NCI-H2081 treated with DMSO at 0.1 percent for 48 hours (cell line): ENCODE measurements around the gene HOXB6.

Experiments used
- DNase-seq: peaks from one replicate; lab custom pipeline; 2025; lab: John Stamatoyannopoulos, UW

The HOXB6 gene

DNA sequence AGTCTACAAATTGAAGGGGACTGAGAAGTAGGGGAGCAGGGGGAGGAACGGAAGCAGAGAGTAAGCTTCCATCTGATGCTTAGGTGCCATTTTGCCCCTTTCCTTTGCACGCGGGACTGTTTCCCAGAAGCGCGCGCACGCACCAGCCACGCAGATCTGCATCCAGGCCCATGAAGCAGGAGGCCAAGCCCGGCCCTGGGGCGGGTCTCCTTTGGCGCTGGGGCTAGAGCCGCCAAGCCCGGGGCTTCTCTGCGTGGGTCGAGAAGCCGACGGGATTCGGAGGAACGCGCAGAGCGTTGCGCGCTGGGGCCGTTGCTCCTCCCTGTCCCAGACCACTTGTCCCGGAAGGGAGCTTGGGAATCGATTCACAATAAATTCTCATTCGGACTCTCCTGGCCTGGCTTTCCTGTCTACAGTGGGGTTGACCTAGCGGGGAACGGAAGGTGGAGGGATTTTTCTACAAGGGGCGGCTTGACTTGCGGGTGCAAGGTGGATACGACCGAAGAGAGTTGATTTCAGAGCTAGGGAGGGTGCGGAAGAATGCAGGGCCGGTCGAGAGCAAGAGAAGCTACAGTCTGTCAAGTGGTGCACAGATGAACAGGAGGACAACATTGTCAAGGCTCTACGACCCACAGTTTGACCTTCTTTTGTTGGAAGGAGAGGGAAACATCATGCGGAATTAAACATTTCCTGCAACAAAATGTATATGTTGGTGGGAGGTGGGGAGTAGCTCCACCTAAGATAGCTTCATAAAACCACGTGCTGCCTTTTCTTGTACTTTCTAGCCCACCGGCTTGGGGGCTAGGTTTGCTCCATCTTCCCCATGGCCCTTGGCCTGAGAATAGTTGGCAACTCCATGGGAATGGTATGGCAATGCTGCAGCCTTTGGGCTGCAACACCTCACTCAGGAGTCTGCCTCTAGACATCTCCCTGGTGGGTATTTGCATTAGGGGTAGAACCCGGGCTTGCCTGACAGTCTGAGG, 16.9 kb upstream of the HOXB6 start:
- DNase-seq, result no peak

DNA sequence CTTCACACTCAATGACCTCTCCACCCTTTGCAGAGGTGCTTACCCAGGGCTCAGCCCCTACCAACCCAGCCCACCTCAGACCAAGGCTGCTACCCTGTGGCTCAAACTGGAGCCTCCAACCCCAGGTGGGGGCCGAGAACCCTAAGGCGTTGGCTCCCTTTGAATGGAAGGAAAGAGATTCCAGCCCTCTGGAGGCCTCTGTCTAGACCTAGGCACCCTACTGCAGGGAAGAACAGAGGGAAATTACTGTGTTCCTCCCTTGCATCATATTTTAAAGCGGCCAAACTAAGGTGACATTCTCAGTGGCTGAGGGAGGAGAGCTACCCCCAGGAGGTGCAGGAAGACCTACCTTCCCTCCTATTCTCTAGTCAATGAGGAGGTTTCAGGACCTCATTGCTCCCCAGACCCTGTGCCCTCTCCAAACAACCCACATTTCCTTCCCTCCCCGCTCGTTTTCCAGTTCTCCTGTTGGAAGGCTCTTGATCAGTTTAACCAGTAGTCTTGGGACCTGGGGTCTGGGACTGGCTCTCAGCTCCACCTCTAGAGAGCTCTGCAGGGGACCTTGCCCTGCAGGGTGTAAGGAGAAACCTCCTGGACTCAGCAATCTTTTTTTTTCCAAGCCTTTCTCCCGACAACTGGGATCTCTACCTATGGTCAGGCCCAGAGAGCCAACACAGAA, 15.8 kb upstream of the HOXB6 start:
- DNase-seq, result no peak

DNA sequence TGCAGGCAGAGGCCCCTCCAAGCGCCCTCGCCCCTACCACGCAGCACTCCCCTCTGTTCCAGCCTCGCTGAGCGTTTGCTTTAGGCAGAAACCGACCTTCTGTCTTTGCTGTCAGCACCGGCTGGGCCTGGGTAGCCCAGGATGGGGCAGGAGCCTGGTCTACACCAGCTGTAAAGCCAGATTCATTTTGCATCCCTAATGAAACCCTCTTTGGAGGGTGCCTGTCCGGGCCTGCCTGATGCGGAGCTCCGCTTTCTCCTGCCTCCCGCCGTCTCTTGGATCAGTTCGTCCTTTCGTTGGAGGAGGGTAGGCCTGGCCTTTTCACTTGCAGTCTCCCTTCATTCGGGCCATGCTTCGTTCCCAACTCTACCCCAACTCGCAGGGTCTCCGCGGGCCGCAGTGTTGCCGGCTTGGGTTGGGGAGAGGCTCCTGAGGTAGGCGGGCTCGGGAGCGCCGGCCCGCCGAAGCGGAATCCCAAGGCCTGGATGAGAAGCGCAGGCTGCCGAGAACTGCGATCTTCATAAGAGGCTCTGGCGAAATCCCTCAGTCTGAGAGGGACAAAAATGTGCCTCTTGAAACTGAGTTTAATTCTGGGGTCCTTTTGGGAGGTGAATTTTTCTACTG, 15.2 kb upstream of the HOXB6 start:
- DNase-seq, result no peak

DNA sequence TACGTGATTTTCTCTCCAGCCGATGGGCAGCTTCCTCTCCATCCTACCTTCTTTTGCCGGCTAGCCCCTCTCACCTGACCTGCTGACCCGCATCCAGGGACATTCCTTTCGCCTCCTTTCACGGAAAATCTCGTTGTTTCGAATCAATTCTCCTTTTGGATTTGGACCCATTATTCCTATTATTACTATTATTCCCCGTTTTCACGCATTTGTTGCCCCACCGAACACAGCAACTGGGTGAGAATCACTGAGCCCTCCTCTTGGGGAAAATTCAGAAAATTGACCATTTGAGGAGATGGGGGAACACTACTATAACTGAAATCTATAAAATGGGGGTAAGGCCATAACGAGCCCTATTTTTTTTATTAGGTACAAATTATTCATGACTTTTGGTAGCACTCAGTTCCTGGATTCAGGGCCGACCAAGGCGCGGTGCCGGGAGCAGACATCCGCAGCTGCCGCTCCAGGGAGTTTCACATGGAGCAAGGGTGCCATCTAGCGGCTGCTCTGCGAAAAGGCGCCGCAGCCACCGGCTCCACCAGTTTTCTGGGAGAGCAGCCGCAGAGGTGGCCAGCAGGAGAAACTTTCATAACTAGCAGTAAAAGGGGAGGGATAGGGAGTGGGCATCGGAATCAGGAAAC, 13.6 kb upstream of the HOXB6 start:
- DNase-seq, result peak; percentile 42

DNA sequence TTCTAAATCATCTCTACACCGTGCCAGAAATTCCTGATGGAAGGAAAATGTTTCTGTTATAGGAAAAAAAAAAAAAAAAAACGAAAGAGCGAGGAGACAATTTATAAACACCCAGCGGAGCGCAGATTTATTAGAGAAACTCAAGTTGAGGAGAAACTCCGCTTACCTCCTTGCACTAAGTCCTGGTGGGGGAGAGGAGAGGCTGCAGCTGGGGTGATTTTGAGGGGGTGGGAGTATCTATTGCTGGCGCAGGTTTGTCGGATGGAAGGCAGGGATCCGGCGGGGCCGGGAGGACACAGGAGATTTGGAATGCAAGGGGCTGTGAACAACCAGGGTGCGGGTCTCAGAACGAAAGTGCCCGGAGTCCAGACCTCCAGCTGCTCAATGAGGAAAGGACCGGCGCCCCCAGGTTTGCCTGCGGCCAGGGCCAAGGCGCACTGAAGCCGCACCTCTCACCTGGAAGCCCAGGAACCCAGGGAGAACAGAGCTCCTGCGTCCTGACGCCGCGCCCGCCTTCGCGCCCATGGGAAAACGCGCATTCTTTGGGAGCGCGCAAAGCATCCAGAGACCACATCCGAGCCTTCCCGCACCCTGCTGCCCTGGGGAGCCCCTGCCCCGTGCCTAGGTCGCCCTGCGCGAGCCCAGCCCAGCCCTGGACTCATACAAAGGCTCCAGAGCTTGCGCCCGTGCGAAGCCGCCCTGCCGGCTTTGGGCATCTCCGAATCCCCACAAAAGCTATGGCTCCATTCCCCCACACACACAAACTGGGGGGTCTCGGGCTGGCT, 12.9 kb upstream of the HOXB6 start:
- DNase-seq, result no peak

DNA sequence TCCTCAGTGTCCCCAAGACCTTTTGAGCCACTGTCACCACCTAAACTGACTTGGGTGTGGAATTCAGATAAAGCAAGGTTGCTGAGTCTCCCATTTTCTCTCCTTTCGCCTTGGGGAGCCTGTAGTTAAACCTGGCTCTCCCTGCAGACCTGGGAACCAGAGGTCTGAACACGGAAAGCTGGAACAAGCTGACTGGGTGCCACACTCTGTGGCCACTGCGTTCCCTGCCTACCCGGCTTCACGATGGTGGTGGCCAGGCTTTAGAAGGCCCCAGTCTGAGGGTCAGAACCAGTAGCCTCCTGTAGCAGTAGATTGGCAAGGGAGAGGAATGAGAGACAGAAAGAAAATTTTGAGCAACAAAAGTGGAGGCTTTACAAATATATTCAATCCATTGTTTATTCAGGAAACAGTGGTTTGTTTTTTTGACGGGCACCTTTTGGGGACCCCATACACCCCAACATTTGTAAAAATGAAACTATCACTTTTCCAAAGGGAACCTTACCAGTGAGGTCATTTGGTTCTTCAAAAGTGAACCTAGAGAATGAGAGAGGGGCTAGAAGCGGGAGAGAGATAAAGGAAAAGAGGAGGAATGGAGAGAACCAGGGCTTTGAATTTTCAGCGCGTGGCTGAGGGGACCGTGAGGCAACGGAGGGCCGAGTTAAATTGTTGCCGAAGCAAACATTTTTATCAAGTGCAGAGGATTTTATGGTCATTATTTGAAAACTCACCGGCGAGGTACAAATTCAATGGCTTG, 12.1 kb upstream of the HOXB6 start:
- no peak for DNase-seq

DNA sequence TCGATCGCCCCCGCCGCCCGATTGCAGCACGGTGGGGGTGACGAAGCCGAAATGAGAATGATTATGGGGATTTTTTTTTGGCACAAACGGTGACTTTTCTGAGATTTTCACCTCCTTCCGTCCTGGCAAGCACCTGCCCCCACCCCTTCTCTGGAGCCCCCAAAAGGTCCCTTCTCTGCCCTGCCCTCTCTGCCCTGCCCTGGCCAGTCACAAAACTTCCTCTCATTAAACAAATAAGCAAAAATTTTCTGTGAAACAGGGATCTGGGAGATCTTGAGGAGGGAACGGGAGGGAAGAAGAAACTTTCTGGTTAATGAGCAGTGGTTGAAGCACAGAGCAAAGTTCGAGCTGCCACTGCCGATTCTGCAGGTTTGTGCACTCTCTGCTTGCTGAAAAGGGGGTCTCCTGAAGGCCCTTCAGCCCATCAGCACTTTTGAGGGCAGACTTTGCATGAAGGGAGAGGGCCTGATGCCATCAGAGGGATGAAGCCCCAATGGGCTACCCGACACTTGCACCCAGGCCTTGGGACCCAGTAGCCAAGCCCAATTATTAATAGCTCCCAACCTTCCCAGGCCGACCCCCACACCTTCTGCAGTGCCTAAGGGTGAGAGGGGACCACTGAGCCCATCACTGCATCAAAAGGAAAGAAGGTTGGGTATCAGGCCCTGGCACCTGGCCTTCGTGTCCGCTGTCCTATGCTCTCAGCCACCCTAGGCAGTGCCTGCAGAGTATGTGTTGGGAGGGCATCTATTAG, 11.4 kb upstream of the HOXB6 start:
- no peak for DNase-seq

DNA sequence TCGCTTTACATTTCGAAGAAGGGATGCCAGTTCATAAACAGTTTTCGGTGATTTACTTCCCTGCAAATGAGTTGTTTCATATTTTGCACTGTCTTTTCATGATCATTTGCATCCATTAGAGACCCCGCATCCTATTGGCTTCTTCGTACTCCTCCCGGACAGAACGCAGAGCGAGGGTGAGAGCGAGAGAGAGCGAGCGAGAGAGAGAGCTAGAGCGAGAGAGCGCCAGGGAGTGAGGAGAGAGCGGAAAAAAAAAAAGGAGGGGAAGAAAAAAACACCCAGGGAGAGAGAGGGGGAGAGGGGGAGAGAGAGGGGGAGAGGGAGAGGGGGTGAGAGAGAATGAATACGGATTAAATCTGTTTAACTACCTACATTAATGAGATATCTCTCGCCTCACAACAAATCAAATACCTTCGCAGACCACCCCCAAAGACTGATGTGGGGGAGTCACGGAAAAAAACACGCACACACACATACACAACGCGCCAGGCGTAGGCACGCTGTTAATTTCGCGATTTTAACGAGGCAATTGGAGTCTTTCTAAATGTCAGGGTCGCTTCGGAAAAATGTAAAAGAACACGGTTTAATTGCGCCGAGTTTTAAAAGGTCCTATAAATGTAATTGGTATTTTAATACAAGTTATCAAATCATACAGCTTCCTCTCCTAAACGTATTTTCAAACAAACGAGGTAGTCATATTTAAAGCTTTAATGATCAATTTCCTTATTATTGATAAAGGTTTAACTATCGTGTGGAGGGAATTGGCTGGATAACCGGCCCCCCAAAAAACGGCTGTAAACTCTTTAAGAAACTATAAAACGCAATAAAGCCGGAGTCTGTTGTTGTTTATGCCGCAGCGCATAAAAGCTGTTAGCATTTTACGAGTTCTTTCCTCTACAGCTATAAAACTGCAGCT, 10.5 kb upstream of the HOXB6 start, which contains the start of gene HOXB8:
HOXB8 (minus strand) TSS at position 246 of the 916 bp plus-strand sequence. CDS start 588 bp downstream, outside the sequence.
- DNase-seq, result no peak

DNA sequence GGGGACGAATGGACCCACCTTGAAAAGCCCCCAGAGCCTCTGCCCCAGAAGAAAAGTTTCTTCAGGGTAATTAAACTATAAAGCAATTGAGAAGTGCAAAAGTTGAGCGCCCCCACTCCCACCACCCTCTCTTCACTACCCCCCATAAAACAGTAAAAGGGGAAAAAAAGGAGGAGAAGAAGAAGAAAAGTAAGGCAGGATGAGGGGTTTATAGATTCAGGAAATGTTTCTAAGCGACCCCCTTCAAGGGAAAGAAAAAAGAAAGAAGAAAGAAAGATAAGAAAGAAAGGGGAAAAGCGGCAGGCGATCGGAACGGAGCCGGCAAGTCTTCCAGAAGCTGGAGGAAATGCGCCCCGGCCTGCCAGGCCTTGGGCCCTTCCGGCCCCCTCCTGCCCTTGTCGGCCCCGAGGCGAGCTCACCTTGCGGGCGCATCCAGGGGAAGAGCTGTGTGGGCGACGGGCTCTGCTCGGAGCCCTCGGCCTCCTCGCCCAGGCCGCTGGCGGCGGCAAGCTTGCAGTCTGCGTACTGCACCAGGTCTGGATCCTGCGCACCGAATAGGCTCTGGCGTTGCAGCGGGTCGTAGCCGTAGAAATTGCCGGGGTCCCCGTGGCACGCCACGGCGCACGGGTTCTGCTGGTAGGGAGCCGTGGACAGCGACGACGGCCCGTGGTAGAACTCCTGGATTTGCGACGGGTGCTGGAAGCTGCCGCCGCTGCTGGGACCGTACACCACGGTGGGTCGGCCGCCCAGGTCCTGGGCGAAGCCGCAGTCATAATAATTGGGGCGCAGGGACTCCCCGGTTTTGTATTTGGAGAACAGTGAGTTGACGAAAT, 9.3 kb upstream of the HOXB6 start:
- no peak for DNase-seq

DNA sequence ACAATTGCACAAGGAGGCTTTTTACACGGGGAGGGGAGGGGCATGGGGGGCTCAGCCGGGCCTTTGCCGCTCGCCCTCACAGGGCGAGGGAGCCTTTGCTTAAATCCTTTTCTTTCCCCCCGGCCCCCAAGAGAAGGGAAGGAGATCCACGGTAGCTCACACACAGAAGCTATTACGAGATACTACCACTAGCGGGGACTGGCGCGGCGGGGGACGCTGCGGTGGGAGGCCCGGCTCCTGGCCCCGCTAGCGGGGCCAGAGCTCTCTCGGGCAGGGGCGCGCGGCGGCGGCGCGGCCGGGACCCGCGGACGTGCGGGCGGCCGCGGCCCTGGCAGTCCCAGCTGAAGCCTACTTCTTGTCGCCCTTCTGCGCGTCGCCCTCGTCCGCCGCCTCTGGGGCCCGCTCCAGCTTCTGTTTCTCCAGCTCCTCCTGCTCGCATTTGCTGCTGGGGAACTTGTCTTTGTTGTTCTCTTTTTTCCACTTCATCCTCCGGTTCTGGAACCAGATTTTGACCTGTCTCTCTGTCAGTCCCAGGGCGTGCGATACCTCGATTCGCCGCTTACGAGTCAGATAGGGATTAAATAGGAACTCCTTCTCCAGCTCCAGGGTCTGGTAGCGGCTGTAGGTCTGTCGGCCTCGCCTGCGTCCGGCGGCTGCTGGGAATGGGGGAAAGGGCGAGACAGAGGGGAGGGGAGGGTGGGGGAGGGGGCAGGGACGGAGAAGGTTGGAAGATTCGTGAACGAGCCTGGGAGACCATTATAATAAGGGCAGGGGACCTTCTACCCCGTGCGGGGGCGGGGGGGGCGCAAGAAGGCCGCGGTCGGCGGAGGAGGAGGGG, 8.3 kb upstream of the HOXB6 start:
- DNase-seq, result peak; percentile 24

DNA sequence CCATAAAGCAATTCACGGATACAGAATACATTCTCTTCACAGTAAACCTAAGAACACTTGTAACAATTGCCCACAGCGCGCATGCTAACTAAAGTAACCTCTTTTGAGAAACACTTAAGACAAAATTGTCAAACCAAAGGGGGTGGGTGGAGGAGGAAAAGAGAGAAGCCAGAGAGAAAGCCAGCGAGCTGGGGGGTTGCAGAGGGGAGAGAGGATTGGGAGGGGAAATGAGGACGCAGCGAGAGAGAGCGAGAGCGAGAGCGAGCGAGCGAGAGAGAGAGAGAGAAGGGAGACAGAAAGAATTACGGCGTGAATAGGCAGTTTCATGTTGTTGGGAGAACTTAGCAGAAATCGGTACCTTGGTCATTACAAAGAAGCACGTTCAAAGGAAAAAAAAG, 7.7 kb upstream of the HOXB6 start:
- no peak for DNase-seq

DNA sequence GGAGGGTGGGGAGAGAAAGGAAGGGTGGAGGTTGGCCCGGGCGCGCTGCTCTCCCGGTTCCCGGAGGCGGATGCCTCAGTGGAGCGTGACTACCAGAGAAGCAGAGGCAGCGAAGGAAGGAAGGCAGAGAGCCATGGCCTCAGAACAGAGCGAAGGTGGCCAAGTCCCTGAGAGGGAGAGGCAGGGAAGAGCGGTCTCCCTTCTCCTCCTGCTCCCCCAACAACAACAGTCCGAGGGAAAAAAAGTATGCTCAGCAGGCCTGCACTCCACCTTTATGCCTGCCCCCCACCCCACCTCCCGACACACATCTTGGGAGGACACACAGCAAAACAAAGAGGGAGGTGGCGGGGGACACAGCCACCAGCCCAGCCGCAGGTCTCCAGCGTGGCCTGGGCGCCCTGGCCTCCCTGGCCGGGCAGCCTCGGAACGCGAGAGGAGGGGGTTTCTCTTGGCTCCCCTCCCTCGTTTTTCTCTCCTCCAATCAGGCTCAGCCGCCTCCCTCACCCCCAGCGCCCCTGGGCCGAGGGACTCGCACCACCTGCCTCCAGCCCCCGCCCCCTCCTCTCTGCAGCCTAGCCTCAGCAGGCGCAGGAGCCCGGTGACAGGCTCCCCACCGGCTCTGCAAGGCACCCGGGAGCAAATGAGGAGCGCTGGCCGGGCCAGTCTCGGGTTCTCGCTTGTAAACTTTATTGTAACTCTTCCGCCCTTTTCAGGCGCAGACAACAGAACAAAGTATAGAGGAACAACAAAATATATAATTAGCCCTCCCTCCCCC, 7.1 kb upstream of the HOXB6 start:
- peak; percentile 63 for DNase-seq

DNA sequence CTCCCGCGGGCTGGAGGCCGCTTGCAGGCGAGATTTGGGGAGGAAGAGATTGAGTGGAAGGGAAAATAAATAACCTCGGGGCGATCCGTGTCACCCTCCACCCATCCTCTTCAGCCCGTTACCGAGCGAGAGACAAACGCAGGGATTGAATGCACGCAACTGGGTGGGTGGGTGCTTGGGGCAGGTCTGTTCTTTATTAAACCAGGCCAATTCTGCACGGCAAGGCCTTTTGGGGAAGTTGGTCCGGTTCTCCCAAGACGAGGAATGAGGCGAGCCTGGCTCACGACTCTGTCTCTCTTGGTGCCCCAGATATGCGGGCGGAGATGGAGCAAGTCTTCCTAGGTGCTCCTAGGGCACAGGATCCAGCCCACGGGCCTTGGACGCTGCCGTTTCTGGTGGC, 6.4 kb upstream of the HOXB6 start:
- DNase-seq, result no peak

DNA sequence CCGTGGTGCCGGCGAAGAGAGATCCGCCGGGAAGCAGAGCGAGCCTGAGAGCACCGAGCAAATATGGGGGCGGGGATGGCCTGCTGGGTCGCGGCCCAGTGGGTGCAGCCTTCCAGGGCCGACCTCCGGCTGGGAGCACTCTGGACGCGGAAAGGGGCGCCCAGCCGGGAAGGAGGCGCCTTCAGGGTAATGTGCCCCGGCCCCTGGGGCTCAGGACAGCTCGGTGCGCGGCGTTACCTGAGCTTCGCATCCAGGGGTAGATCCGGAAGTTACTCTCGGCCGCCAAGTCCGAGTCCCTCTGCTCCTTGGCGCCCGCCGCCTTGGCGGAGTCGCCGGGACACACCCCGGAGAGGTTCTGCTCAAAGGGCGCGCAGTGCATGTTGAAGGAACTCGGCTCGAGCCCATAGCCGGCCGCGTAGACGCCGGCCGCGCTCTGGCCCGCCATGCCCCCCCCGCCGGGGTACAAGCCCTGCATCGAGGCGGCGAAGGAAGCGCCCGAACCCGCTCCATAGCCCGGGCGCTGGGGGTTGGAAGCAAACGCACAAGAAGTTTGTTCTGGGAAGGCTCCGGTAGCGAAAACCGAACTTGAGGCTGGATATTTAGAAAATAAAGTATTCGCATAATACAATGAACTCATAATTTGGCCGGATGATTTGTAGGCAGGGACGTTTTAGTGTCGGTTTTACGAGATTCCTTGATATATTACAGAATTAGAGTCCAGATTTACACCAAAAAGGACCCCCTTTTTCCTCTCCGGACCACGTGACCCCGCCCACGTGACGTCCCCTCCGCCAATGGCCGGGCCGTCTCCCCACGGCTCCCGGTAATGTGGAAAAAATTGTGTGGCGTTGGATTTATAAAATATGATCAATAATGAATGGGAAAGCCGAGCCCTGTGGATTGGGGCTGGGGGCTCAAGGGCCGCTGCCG, 5.8 kb upstream of the HOXB6 start, which contains the start of gene HOXB7:
HOXB7 (minus strand) TSS at position 736 of the 930 bp plus-strand sequence; CDS start at position 637, 99 bp downstream.
- DNase-seq, result peak; percentile 32

DNA sequence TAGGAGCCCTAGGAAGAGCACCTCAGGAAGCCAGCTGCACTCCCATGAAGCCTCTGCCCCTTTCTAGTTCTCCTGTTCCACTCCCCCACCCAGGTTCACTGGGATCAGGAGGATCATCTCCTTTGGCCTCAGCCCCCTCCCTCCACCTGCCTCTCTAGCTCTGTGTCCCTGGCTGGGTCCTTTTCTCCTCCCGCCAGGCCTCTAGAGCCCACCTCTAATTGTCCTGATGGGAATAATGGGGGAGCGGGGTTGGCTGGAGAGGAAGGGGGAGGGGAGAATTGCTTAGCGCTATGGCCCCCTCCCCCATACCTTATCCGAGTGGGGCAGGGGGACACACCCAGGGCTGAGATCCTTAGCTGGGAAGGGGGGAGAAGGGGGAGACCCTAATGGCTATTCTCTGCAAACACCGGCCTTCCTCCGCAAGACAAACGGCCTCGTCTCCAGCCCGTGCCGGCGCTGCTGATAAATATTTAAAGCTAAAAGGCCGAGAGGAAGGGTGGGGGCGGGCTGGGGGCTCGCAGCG, 5.0 kb upstream of the HOXB6 start:
- no peak for DNase-seq
